ENCODE measurements around the gene USP53. TPM values are rescaled to one million over a fixed set of nuclear protein-coding genes. Genes with fewer than 3 reads are reported as not detected.

Gene USP53
- total and polyA plus RNA-seq, 9 of the 15 experiments (the other 6 are each of a cell fraction or from before 2014, with no cell fraction given) = 2.9 to 9.6 (median 8.3) TPM

DNA sequence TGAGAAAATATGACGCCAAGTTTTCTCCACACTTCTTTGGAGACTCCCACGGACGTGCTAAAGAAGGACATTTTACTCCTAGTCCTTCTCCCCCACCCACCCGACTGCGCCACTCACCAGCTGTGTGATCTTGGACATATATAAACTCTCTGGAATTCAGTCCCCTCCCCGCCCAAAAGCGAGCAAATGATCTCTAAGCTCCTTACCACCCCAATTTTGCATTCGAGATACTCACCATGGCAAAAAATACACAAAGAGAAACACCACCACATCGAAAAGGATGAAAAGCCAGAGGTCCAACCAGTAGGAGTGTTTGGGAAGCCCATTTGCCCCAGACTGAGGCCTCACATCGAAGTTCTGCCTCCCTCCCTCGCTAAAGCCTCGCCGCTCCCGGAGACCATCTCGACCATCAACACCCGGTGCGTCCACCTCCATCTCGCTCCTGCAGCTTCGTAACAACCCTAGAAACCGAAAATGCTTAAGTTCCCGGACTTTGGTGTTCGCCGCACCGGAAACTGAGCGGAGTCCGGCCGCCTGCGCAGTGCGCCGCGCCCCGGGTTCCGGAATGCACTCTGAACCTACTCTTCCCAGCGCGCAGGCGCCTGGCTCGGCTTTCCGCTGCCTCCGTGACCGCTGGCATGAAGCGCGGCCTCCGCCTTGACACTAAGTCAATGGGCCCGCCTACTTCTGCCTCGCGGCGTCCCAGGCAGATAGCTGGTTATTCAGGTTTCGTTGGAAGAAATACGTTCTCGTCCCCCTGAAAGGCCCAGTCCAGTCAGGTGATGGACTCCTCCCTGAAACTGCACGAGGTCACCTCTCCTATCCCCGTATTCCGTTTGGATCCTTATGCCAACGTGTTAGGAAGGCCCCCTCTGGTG is 87.8 kb downstream of the USP53 start (continued):
- TF ChIP-seq, protein P1, sequence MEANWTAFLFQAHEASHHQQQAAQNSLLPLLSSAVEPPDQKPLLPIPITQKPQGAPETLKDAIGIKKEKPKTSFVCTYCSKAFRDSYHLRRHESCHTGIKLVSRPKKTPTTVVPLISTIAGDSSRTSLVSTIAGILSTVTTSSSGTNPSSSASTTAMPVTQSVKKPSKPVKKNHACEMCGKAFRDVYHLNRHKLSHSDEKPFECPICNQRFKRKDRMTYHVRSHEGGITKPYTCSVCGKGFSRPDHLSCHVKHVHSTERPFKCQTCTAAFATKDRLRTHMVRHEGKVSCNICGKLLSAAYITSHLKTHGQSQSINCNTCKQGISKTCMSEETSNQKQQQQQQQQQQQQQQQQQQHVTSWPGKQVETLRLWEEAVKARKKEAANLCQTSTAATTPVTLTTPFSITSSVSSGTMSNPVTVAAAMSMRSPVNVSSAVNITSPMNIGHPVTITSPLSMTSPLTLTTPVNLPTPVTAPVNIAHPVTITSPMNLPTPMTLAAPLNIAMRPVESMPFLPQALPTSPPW (CRISPR knock-in tag; IDR thresholded peaks at IDR 0.05) = peak; percentile 33; the same call in 1 of the 2 replicates
- TF ChIP-seq, protein P2, sequence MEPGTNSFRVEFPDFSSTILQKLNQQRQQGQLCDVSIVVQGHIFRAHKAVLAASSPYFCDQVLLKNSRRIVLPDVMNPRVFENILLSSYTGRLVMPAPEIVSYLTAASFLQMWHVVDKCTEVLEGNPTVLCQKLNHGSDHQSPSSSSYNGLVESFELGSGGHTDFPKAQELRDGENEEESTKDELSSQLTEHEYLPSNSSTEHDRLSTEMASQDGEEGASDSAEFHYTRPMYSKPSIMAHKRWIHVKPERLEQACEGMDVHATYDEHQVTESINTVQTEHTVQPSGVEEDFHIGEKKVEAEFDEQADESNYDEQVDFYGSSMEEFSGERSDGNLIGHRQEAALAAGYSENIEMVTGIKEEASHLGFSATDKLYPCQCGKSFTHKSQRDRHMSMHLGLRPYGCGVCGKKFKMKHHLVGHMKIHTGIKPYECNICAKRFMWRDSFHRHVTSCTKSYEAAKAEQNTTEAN (CRISPR knock-in tag; IDR thresholded peaks at IDR 0.05) = no peak
- TF ChIP-seq ETV1 (tag; conservative IDR thresholded peaks at IDR 0.05; ENCODE audit: low read depth) = peak; percentile 71
- TF ChIP-seq, protein P3, sequence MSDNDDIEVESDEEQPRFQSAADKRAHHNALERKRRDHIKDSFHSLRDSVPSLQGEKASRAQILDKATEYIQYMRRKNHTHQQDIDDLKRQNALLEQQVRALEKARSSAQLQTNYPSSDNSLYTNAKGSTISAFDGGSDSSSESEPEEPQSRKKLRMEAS (CRISPR knock-in tag; IDR thresholded peaks at IDR 0.05) = peak; percentile 85
- TF ChIP-seq HEY1 (CRISPR knock-in tag; IDR thresholded peaks at IDR 0.05; ENCODE audit: borderline replicate concordance) = no peak
- TF ChIP-seq, protein P4, sequence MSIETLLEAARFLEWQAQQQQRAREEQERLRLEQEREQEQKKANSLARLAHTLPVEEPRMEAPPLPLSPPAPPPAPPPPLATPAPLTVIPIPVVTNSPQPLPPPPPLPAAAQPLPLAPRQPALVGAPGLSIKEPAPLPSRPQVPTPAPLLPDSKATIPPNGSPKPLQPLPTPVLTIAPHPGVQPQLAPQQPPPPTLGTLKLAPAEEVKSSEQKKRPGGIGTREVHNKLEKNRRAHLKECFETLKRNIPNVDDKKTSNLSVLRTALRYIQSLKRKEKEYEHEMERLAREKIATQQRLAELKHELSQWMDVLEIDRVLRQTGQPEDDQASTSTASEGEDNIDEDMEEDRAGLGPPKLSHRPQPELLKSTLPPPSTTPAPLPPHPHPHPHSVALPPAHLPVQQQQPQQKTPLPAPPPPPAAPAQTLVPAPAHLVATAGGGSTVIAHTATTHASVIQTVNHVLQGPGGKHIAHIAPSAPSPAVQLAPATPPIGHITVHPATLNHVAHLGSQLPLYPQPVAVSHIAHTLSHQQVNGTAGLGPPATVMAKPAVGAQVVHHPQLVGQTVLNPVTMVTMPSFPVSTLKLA (conservative IDR thresholded peaks at IDR 0.05) = peak in 1 of 2 experiments; percentile 52; a peak in 1 of 4 replicates
- TF ChIP-seq, protein P5, sequence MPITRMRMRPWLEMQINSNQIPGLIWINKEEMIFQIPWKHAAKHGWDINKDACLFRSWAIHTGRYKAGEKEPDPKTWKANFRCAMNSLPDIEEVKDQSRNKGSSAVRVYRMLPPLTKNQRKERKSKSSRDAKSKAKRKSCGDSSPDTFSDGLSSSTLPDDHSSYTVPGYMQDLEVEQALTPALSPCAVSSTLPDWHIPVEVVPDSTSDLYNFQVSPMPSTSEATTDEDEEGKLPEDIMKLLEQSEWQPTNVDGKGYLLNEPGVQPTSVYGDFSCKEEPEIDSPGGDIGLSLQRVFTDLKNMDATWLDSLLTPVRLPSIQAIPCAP (CRISPR knock-in tag; IDR thresholded peaks at IDR 0.05; ENCODE audit: borderline replicate concordance) = peak; percentile 74; the same call in 1 of the 2 replicates
- no peak for TF ChIP-seq SIX5 (IDR thresholded peaks at IDR 0.05; ENCODE audit: borderline replicate concordance in 1 of 2, insufficient read depth in 1 of 2, low read depth in 1 of 2, low read length in 2 of 2)
- TF ChIP-seq GABPB1 (CRISPR knock-in tag; IDR thresholded peaks at IDR 0.05) = peak; percentile 97
- peak; percentile 97 for TF ChIP-seq L3MBTL2 (IDR thresholded peaks at IDR 0.05)
- no peak for TF ChIP-seq NCOA2 (IDR thresholded peaks at IDR 0.05; ENCODE audit: partially characterized antibody in 2 of 2)
